ENCODE data around the gene A2M.

Gene A2M

DNA sequence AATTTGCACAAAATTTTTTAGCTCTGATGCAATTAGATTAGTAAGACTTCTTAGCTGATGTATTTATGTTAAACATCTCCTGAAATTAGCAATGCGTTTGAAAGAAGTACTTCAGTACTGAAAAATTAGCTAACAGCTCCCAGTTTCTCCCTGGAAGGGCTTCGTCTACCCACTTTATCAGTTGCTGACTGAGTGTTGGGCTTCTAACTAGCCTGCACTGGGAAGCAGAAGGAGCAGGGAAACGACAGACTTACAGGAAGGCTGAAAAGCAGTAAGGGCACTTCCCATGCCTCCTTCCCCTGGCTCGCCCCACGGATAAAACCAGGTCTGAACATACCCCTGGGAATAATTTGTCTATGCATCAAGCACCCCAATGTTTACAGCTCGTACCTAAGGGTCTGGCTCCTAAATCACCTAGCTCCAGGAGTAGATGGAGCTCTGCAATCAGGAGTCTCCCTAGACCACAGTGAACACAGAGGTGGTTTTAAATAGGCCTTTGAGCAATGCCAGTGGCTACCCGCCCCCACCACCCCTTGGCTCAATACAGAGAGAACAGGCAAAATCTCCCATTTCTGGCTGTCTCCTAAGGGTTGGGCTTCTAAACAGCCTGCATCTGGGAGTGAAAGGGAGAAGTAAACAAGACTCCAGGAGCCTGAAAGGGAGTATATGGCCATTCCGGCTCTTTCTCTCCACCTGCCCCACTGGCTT lies 23.7 kb downstream of the A2M start:
- no peak for DNase-seq
- no peak overlapping the region for H2AFZ ChIP-seq (ENCODE audit: low read length)

DNA sequence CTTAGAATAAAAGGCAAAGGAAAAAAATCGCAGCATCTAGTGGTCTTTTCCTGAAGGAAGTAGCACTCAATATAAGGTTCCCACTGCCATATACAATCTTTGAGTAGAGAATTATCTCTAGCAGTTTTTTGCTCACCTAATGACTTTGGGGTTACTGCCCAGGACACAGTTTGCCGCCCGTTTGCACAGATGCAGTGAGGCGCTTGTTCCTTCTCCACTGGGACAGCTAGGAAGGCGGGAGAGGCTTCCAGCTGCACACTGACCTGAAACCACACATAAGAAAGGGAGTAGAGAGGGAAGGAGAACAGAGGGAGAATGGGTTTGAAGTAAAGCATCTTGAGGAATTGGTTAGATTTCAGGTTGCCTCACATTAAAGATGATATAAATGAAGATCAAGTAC lies 25.5 kb downstream of the A2M start:
- H3K36me3 ChIP-seq (replicated peaks; ENCODE audit: insufficient read depth, low read length): no peaks in the 10 kb centered on the region
- no peak overlapping the region for H3K4me3 ChIP-seq (ENCODE audit: low read length)
- no peaks in the 10 kb centered on the region for H3K9me3 ChIP-seq (replicated peaks; ENCODE audit: insufficient read depth, low read length)
- no peaks in the 10 kb centered on the region for H3K79me2 ChIP-seq (ENCODE audit: low read length)
- TF ChIP-seq EZH2phosphoT487 (IDR thresholded peaks at IDR 0.05; ENCODE audit: low read length) (no peak), EZH2 (optimal IDR thresholded peaks at IDR 0.05; ENCODE audit: low read depth, low read length) (no peak)
- TF ChIP-seq, protein P1, sequence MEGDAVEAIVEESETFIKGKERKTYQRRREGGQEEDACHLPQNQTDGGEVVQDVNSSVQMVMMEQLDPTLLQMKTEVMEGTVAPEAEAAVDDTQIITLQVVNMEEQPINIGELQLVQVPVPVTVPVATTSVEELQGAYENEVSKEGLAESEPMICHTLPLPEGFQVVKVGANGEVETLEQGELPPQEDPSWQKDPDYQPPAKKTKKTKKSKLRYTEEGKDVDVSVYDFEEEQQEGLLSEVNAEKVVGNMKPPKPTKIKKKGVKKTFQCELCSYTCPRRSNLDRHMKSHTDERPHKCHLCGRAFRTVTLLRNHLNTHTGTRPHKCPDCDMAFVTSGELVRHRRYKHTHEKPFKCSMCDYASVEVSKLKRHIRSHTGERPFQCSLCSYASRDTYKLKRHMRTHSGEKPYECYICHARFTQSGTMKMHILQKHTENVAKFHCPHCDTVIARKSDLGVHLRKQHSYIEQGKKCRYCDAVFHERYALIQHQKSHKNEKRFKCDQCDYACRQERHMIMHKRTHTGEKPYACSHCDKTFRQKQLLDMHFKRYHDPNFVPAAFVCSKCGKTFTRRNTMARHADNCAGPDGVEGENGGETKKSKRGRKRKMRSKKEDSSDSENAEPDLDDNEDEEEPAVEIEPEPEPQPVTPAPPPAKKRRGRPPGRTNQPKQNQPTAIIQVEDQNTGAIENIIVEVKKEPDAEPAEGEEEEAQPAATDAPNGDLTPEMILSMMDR (IDR thresholded peaks at IDR 0.05; ENCODE audit: low read length): no peak
- H3K9me2 ChIP-seq (replicated peaks; ENCODE audit: insufficient read depth, low read length): no peaks in the 10 kb centered on the region
- no peaks in the 10 kb centered on the region for H3K27me3 ChIP-seq (replicated peaks; ENCODE audit: insufficient read depth, low read length)
- no peak overlapping the region for H3K4me2 ChIP-seq (ENCODE audit: low read depth, low read length)
- H3F3A ChIP-seq (ENCODE audit: insufficient read depth, low read length): no peaks in the 10 kb centered on the region
- no peak overlapping the region for H3K9ac ChIP-seq (ENCODE audit: low read length)
- no peak for DNase-seq
- H3K27ac ChIP-seq (ENCODE audit: low read length): no peak overlapping the region
- no peak overlapping the region for H2AFZ ChIP-seq (ENCODE audit: low read length)
- H3K4me1 ChIP-seq (ENCODE audit: low read length): no peaks in the 10 kb centered on the region
- no peaks in the 10 kb centered on the region for H4K20me1 ChIP-seq (ENCODE audit: insufficient read depth, low read length)

More for the DNA sequence above, 23.7 kb downstream of the A2M start:
- H3K27ac ChIP-seq (ENCODE audit: low read length): no peak overlapping the region
- no peak overlapping the region for H3K9ac ChIP-seq (ENCODE audit: low read length)
- no peaks in the 10 kb centered on the region for H3K79me2 ChIP-seq (ENCODE audit: low read length)
- H3K36me3 ChIP-seq (replicated peaks; ENCODE audit: insufficient read depth, low read length): no peaks in the 10 kb centered on the region
- no peak overlapping the region for H3K4me2 ChIP-seq (ENCODE audit: low read depth, low read length)
- no peaks in the 10 kb centered on the region for H3K27me3 ChIP-seq (replicated peaks; ENCODE audit: insufficient read depth, low read length)
- no peaks in the 10 kb centered on the region for H3K9me3 ChIP-seq (replicated peaks; ENCODE audit: insufficient read depth, low read length)
- no peaks in the 10 kb centered on the region for H3K9me2 ChIP-seq (replicated peaks; ENCODE audit: insufficient read depth, low read length)
- no peaks in the 10 kb centered on the region for H4K20me1 ChIP-seq (ENCODE audit: insufficient read depth, low read length)
- no peaks in the 10 kb centered on the region for H3F3A ChIP-seq (ENCODE audit: insufficient read depth, low read length)
- TF ChIP-seq EZH2 (optimal IDR thresholded peaks at IDR 0.05; ENCODE audit: low read depth, low read length) (no peak), EZH2phosphoT487 (IDR thresholded peaks at IDR 0.05; ENCODE audit: low read length) (no peak)
- TF ChIP-seq, protein P1 (IDR thresholded peaks at IDR 0.05; ENCODE audit: low read length): no peak
- no peaks in the 10 kb centered on the region for H3K4me1 ChIP-seq (ENCODE audit: low read length)
- no peak overlapping the region for H3K4me3 ChIP-seq (ENCODE audit: low read length)

DNA sequence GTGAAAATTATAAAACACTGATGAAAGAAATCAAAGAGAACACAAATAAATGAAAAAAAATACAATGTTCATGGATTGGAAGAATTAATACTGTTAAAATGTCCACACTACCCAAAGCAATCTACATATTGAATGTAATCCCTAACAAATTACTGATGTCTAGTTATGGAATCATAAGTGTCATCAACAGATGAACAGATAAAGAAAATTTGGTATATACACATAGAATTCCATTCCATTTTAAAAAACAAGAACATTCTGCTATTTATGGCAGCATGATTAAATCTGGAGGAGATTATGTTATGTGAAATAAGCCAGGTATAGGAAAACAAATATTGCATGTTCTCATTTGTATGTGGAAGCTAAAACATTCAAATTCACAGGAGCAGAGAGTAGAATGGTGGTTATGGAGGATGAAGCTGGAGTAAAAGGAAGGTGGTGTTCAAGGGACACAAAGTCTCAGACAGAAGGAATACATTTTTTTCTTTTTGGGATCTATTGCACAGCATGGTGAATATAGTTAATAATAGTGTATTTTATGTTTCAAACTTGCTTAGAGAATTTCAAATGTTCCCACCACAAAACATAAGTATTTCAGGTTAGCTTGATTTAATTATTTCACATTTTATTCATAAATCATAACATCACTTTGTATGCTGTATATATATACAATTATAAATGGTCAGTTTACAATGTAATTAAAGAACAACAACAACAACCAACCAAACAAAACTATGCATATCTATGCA lies 28.5 kb downstream of the A2M start:
- Histone ChIP-seq H3K27me3 (replicated peaks; ENCODE audit: insufficient read depth, low read length) (no peaks in the 10 kb centered on the region), H3F3A (ENCODE audit: insufficient read depth, low read length) (no peaks in the 10 kb centered on the region), H3K27ac (ENCODE audit: low read length) (no peak overlapping the region), H2AFZ (ENCODE audit: low read length) (no peak overlapping the region), H3K9me2 (replicated peaks; ENCODE audit: insufficient read depth, low read length) (no peaks in the 10 kb centered on the region), H3K4me1 (ENCODE audit: low read length) (no peaks in the 10 kb centered on the region), H3K4me2 (ENCODE audit: low read depth, low read length) (no peak overlapping the region), H3K9me3 (replicated peaks; ENCODE audit: insufficient read depth, low read length) (no peaks in the 10 kb centered on the region), H3K9ac (ENCODE audit: low read length) (no peak overlapping the region), H3K79me2 (ENCODE audit: low read length) (no peaks in the 10 kb centered on the region), H3K36me3 (replicated peaks; ENCODE audit: insufficient read depth, low read length) (no peaks in the 10 kb centered on the region), H4K20me1 (ENCODE audit: insufficient read depth, low read length) (no peaks in the 10 kb centered on the region), H3K4me3 (ENCODE audit: low read length) (no peak overlapping the region)
- TF ChIP-seq EZH2 (optimal IDR thresholded peaks at IDR 0.05; ENCODE audit: low read depth, low read length) (no peak), EZH2phosphoT487 (IDR thresholded peaks at IDR 0.05; ENCODE audit: low read length) (no peak)
- TF ChIP-seq, protein P1 (IDR thresholded peaks at IDR 0.05; ENCODE audit: low read length): no peak
- DNase-seq: no peak
